GM19455 (cell line): ENCODE measurements around the gene EDEM1.
"Not testable (repeated sequence)": the region's sequence is repeated elsewhere in the genome, so short reads cannot be mapped to it uniquely, and the experiment has no call there.

ENCODE experiments used
- ATAC-seq: cut with Tn5 transposase; IDR thresholded peaks from one replicate; pipeline ENCODE4 v1.9.1; 2021; ENCODE audit not compliant: unreplicated experiment

Gene EDEM1

GRCh38 chr3:5231074-5231473 lies 43.6 kb downstream of the EDEM1 start:
- no peak for ATAC-seq

- ATAC-seq, result no peak
These were observed 44.0 kb downstream of the EDEM1 start for GRCh38 chr3:5231487-5231886.

GRCh38 chr3:5232570-5232969 lies 45.1 kb downstream of the EDEM1 start:
- ATAC-seq, result no peak

- no peak for ATAC-seq
These were observed 45.5 kb downstream of the EDEM1 start for GRCh38 chr3:5233026-5233425.

- ATAC-seq, result no peak
These were observed 48.1 kb downstream of the EDEM1 start for GRCh38 chr3:5235655-5236054.

GRCh38 chr3:5238545-5238944 lies 51.0 kb downstream of the EDEM1 start:
- no peak for ATAC-seq

- no peak for ATAC-seq
These were observed 52.1 kb downstream of the EDEM1 start for GRCh38 chr3:5239602-5240001.

GRCh38 chr3:5240740-5241139 lies 53.2 kb downstream of the EDEM1 start:
- no peak for ATAC-seq

- ATAC-seq, result not testable (repeated sequence)
These were observed 55.3 kb downstream of the EDEM1 start for GRCh38 chr3:5242785-5243184.

- ATAC-seq, result no peak
These were observed 58.4 kb downstream of the EDEM1 start for GRCh38 chr3:5245927-5246326.

- no peak for ATAC-seq
These were observed 61.3 kb downstream of the EDEM1 start for GRCh38 chr3:5248822-5249221.

- ATAC-seq, result no peak
These were observed 63.1 kb downstream of the EDEM1 start for GRCh38 chr3:5250467-5251195.

- ATAC-seq, result no peak
These were observed 63.7 kb downstream of the EDEM1 start for GRCh38 chr3:5251196-5251583.

GRCh38 chr3:5252131-5252530 lies 64.6 kb downstream of the EDEM1 start:
- no peak for ATAC-seq

- no peak for ATAC-seq
These were observed 67.0 kb downstream of the EDEM1 start for GRCh38 chr3:5254281-5255048.

- no peak for ATAC-seq
These were observed 68.2 kb downstream of the EDEM1 start for GRCh38 chr3:5255404-5256344.

GRCh38 chr3:5258526-5258925 lies 71.0 kb downstream of the EDEM1 start:
- ATAC-seq, result no peak

GRCh38 chr3:5260992-5261501 lies 73.5 kb downstream of the EDEM1 start:
- ATAC-seq, result no peak

- ATAC-seq, result no peak
These were observed 75.0 kb downstream of the EDEM1 start for GRCh38 chr3:5262507-5262906.

GRCh38 chr3:5264093-5264600 lies 76.6 kb downstream of the EDEM1 start:
- ATAC-seq, result no peak
